H1 (cell line): ENCODE results near the gene SEMA4F. TPM values are rescaled to one million over a fixed set of nuclear protein-coding genes. Genes with fewer than 3 reads are reported as not detected.

Experiments used
- GABPA ChIP-seq: IDR thresholded peaks from 2 replicates; pipeline ENCODE4 v1.6.1; 2011; ENCODE audit warnings: mild to moderate bottlenecking, low read length, moderate library complexity, borderline replicate concordance; ENCODE audit not compliant: insufficient read depth
- GTF2F1 ChIP-seq: IDR thresholded peaks from 2 replicates; pipeline ENCODE4 v1.6.1; 2012; ENCODE audit warnings: low read depth, low read length, improper control_type of control experiment, borderline replicate concordance
- SIX5 ChIP-seq: IDR thresholded peaks from 2 replicates; pipeline ENCODE4 v1.6.1; 2011; ENCODE audit warnings: mild to moderate bottlenecking, low read depth, low read length
- TAF1 ChIP-seq: IDR thresholded peaks from 2 replicates; pipeline ENCODE4 v1.6.1; 2011; ENCODE audit warnings: mild to moderate bottlenecking, low read depth, low read length
- TCF12 ChIP-seq: IDR thresholded peaks from 2 replicates; pipeline ENCODE4 v1.6.1; 2011; ENCODE audit warnings: low read depth, mild to moderate bottlenecking, low read length
- polyA plus RNA-seq, 7 experiments: library from polyadenylated mRNA; depleted of rRNA in 3 of 7; stranded (reverse) in 5 of 7; unstranded in 2 of 7; fragments of >200 nt in 5 of 7; fragments of 200-250 nt in 2 of 7; gene quantifications; 1 replicate in 5 of 7; 2 replicates in 1 of 7; 4 replicates in 1 of 7; pipeline versions ENCODE4 v1.2.1 to v1.2.3, GENCODE V29; 2011 to 2013; ENCODE audit warnings: missing spikeins in 2 of 7, mixed read lengths in 2 of 7
- total RNA-seq: library from RNA; stranded (reverse); fragmentation: NEBNext Ultra II Directional; extraction: Animal tissue kit (Norgen Biotek cat#: 25700); gene quantifications from 2 replicates; pipeline ENCODE4 v1.2.1, GENCODE V29; 2021

The SEMA4F gene
- total and polyA plus RNA-seq, 2 of the 8 experiments (the other 6 are each of a cell fraction or from before 2014, with no cell fraction given) = 3.3 to 3.4 TPM

DNA sequence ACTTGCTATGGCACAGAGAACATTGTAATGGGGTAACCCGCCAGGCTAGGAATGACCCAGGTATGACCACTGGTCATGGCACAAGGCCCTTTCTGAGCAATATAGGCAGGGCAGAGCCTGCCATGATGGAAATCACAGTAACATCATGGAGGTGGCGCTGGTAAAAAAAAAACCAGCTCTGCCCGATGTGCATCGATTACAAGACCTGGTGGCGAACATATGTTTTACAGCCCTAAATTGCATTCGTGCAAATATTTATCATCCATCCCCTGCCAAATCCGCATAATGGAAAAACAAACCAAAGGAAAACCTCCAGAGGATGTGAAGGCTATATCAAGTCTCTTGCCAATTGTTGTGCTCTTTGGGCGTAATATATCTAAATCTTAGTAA is 60.6 kb downstream of the SEMA4F start (continued):
- TF ChIP-seq GABPA = no peak
- TF ChIP-seq TAF1 = no peak
- TF ChIP-seq SIX5 = no peak
- TF ChIP-seq TCF12 = no peak
- no peak for TF ChIP-seq GTF2F1
